GM12865 (cell line): ENCODE results near the gene MAD1L1.

ENCODE experiments used
- DNase-seq: peaks from one replicate; pipeline ENCODE4 v3.0.0; 2010; ENCODE audit warnings: low read depth
- H3K4me3 ChIP-seq: 2 replicates; pipeline ENCODE4 v1.5.1; 2011; ENCODE audit warnings: mild to moderate bottlenecking, low read depth, low read length, control low read depth
- TF ChIP-seq, protein P1 (sequence below): IDR thresholded peaks from 2 replicates; pipeline ENCODE4 v1.5.1; 2011; ENCODE audit warnings: low read length, control low read depth, low read depth, inconsistent platforms; ENCODE audit not compliant: insufficient read depth; ENCODE audit errors: missing control alignments

Gene MAD1L1

GRCh38 chr7:1859266-1860035 lies 373.3 kb downstream of the MAD1L1 start:
- DNase-seq = no peak
- TF ChIP-seq, protein P1, sequence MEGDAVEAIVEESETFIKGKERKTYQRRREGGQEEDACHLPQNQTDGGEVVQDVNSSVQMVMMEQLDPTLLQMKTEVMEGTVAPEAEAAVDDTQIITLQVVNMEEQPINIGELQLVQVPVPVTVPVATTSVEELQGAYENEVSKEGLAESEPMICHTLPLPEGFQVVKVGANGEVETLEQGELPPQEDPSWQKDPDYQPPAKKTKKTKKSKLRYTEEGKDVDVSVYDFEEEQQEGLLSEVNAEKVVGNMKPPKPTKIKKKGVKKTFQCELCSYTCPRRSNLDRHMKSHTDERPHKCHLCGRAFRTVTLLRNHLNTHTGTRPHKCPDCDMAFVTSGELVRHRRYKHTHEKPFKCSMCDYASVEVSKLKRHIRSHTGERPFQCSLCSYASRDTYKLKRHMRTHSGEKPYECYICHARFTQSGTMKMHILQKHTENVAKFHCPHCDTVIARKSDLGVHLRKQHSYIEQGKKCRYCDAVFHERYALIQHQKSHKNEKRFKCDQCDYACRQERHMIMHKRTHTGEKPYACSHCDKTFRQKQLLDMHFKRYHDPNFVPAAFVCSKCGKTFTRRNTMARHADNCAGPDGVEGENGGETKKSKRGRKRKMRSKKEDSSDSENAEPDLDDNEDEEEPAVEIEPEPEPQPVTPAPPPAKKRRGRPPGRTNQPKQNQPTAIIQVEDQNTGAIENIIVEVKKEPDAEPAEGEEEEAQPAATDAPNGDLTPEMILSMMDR = no peak
- H3K4me3 ChIP-seq = no peak overlapping the region

DNA sequence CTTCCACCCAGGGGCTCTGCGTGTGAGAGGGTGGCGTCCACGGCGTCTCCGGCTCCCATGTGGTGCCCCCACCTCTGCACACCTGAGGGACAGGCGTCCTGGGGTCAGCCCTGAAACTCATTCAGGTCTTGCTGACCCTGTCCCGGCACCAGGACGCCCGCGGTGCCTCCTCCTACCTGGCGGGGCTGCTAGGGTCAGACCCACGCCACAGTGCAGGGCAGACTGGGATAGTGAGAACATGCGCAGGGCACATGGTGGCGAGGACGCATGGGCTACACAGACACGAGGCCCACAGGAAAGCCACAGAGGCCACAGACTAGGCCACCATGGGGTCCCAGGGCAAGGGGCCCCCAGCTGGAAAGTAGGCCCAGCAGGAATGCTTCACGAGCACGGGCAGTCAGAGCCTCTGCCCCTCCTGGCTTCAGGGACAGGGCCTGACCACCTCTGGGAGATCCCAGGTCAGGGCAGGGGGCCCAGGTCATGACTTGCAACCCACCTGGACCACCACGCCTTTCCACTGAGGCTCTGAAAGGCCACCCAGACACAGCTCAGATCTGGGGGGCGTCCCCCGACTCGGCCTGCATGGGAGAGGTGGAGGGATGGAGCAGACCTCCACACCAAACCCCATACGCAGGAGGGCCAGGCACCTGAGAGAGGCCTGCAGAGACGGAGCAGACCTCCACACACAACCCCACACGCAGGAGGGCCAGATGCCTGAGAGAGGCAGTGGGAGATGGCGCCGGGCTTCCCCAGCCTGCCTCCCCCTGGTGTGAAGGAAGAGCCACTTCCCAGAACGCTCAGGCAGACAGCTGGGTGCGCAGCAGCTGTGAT lies 374.1 kb downstream of the MAD1L1 start:
- DNase-seq = no peak
- no peak overlapping the region for H3K4me3 ChIP-seq
- TF ChIP-seq, protein P1 = no peak

- TF ChIP-seq, protein P1 = no peak
- no peak for DNase-seq
Measured at GRCh38 chr7:1857487-1858421, 375.0 kb downstream of the MAD1L1 start.

GRCh38 chr7:1856888-1857441 lies 375.8 kb downstream of the MAD1L1 start:
- no peak for DNase-seq
- H3K4me3 ChIP-seq = no peak overlapping the region
- TF ChIP-seq, protein P1 = no peak

More at GRCh38 chr7:1857487-1858421, 375.0 kb downstream of the MAD1L1 start:
- H3K4me3 ChIP-seq = no peak overlapping the region

DNA sequence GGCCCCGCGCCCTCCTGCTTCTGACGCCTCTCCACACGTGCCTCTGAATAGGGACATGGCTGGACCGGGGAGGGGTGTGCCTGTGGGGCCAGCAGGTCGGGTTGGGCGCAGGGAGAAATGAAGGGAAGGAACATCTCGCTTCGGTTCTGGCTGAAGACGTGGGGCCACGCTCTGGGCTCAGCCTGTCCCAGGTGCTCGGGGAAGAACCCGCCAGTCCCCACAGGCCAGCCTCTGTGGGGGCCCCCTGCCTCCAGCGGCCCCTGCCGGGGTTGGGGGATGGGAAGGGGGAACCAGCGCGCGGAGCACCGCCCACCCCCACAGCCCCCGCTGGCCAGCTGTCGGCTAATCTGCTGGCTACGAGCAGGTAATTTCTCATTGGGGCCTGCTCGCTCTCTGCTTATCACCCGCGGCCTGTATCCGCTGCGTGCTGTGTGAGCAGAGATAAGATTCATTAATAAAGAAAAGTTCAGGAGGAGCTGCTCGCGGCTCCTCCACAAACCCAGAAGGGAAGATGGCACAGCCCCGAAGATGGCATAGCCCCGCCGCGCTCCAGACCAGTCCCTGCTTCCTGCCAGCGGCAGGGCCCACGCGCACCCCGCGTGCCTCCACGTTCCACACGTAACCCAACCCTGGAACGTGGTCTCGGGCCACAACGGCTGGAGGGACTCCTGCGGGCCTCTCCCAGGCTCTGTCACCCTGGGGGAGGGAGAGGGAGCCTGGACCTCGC lies 376.4 kb downstream of the MAD1L1 start:
- no peak for DNase-seq
- TF ChIP-seq, protein P1 = no peak
- H3K4me3 ChIP-seq = no peak overlapping the region
